Measurements from ENCODE around the gene TNNI2.

Gene TNNI2

DNA sequence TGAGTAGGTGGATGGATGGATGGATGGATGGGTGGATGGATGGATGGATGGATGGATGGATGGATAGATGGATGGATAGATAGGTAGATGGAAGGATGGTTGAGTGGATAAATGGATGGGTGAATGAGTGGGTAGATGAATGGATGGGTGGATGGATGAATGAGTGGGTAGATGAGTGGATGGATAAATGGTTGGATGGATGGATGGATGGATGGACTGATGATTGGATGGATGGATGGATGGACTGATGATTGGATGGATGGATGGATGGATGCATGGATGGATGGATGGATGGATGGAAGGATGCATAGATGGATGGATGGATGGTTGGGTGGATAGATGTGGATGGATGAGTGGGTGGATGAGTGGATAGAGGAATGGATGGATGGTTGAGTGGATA lies 17.2 kb upstream of the TNNI2 start:
- Histone ChIP-seq H3K36me3 (ENCODE audit: insufficient read depth, low read length) (no peaks in the 10 kb centered on the region), H3K79me2 (ENCODE audit: control insufficient read depth, insufficient read depth, low read length, unreplicated experiment) (no peaks in the 10 kb centered on the region), H3K4me3 (ENCODE audit: low read depth, low read length) (no peak overlapping the region), H3K27ac (ENCODE audit: low read depth, low read length) (no peak overlapping the region), H3K27me3 (ENCODE audit: insufficient read depth, low read length) (peaks cover 5% of the 10 kb centered on the region), H2AFZ (ENCODE audit: low read length, unreplicated experiment) (no peak overlapping the region), H3K4me1 (ENCODE audit: control insufficient read depth, insufficient read depth, low read length, unreplicated experiment) (peaks cover 9% of the 10 kb centered on the region)

DNA sequence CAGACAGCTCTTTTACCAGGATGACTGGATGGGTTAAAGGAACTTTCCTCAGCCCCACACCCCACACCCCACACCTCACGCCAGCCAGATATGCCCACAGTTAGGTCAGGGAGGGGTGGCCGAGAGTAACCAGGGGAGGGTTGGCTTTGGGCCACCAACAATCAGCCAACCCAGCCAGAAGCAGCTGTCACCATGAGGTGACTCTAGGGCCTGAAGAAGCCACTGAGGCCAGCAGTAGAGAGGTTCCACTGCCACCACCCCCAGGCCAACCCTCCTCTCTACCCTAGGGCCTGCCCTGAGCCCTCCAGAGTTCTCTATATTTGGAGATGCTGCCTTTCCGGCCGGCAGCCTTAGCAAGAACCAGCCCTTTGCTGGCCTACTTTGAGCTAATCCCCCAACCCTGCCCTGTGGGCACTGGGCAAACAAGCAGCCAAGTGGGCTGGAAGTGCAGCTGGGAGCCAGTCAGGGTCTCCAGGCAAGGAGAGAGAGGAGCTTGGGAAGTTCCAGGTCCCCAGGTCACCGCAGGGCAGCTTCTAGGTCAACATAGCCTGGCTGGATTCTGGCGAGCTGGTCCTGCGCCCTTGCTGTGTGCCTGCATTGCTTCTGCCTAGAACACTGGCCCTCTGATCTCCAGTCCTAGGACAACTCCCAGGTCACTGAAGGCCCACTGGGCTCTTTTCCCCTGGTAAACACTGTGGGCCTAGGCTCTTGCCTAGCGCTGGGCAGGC lies 16.0 kb upstream of the TNNI2 start:
- H3K4me3 ChIP-seq (ENCODE audit: low read depth, low read length) = no peak overlapping the region
- no peaks in the 10 kb centered on the region for H3K36me3 ChIP-seq (ENCODE audit: insufficient read depth, low read length)
- no peak overlapping the region for H3K27ac ChIP-seq (ENCODE audit: low read depth, low read length)
- H3K27me3 ChIP-seq (ENCODE audit: insufficient read depth, low read length) = peaks cover under 1% of the 10 kb centered on the region
- no peaks in the 10 kb centered on the region for H3K79me2 ChIP-seq (ENCODE audit: control insufficient read depth, insufficient read depth, low read length, unreplicated experiment)
- H2AFZ ChIP-seq (ENCODE audit: low read length, unreplicated experiment) = no peak overlapping the region
- H3K4me1 ChIP-seq (ENCODE audit: control insufficient read depth, insufficient read depth, low read length, unreplicated experiment) = peaks cover 22% of the 10 kb centered on the region

GRCh38 chr11:1823376-1824220 lies 15.2 kb upstream of the TNNI2 start:
- no peaks in the 10 kb centered on the region for H3K79me2 ChIP-seq (ENCODE audit: control insufficient read depth, insufficient read depth, low read length, unreplicated experiment)
- H3K36me3 ChIP-seq (ENCODE audit: insufficient read depth, low read length) = no peaks in the 10 kb centered on the region
- H3K4me3 ChIP-seq (ENCODE audit: low read depth, low read length) = no peak overlapping the region
- H2AFZ ChIP-seq (ENCODE audit: low read length, unreplicated experiment) = no peak overlapping the region
- no peaks in the 10 kb centered on the region; the same call in 1 of the 2 replicates for H3K27me3 ChIP-seq (ENCODE audit: insufficient read depth, low read length)
- H3K4me1 ChIP-seq (ENCODE audit: control insufficient read depth, insufficient read depth, low read length, unreplicated experiment) = peaks cover 30% of the 10 kb centered on the region
- H3K27ac ChIP-seq (ENCODE audit: low read depth, low read length) = no peak overlapping the region

GRCh38 chr11:1824221-1825038 lies 14.4 kb upstream of the TNNI2 start:
- Histone ChIP-seq H3K4me1 (ENCODE audit: control insufficient read depth, insufficient read depth, low read length, unreplicated experiment) (peaks cover 38% of the 10 kb centered on the region), H3K4me3 (ENCODE audit: low read depth, low read length) (no peak overlapping the region), H3K27ac (ENCODE audit: low read depth, low read length) (no peak overlapping the region), H3K27me3 (ENCODE audit: insufficient read depth, low read length) (no peaks in the 10 kb centered on the region; the same call in 1 of the 2 replicates), H2AFZ (ENCODE audit: low read length, unreplicated experiment) (no peak overlapping the region), H3K79me2 (ENCODE audit: control insufficient read depth, insufficient read depth, low read length, unreplicated experiment) (no peaks in the 10 kb centered on the region), H3K36me3 (ENCODE audit: insufficient read depth, low read length) (no peaks in the 10 kb centered on the region)

GRCh38 chr11:1825039-1825740 lies 13.6 kb upstream of the TNNI2 start:
- Histone ChIP-seq H3K4me1 (ENCODE audit: control insufficient read depth, insufficient read depth, low read length, unreplicated experiment) (peaks cover 40% of the 10 kb centered on the region), H2AFZ (ENCODE audit: low read length, unreplicated experiment) (no peak overlapping the region), H3K4me3 (ENCODE audit: low read depth, low read length) (no peak overlapping the region), H3K36me3 (ENCODE audit: insufficient read depth, low read length) (no peaks in the 10 kb centered on the region), H3K27me3 (ENCODE audit: insufficient read depth, low read length) (no peaks in the 10 kb centered on the region; the same call in 1 of the 2 replicates), H3K27ac (ENCODE audit: low read depth, low read length) (no peak overlapping the region), H3K79me2 (ENCODE audit: control insufficient read depth, insufficient read depth, low read length, unreplicated experiment) (no peaks in the 10 kb centered on the region)

DNA sequence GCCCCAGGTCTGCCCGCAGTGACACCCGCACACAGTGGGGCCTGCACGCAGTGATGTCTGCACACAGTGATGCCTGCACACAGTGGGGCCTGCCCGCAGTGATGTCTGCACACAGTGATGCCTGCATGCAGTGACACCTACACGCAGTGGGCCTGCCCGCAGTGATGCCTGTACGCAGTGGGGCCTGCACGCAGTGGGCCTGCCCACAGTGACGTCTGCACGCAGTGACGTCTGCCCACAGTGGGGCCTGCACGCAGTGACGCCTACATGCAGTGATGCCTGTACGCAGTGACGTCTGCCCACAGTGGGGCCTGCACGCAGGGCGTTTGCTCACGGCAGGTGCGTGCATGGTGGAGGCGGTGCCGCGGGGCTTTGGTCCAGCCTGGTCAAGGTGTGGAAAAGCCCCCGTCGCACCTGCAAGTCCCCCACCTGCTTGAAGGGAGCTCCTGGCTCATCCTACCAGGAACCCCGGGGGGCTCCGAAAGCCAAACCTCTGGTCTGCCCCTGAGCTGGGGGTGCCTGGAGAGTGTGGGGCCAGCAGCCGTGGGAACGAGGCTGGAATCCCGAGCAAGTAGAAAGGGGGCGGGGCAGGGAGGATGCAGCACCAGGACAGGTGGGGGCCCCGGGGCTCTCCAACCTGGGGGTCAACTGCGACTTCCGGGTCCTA lies 12.9 kb upstream of the TNNI2 start:
- H3K27ac ChIP-seq (ENCODE audit: low read depth, low read length) = peak overlapping the region; percentile 91
- H3K4me1 ChIP-seq (ENCODE audit: control insufficient read depth, insufficient read depth, low read length, unreplicated experiment) = peaks cover 40% of the 10 kb centered on the region
- H2AFZ ChIP-seq (ENCODE audit: low read length, unreplicated experiment) = no peak overlapping the region
- no peaks in the 10 kb centered on the region for H3K36me3 ChIP-seq (ENCODE audit: insufficient read depth, low read length)
- H3K27me3 ChIP-seq (ENCODE audit: insufficient read depth, low read length) = no peaks in the 10 kb centered on the region; the same call in 1 of the 2 replicates
- H3K79me2 ChIP-seq (ENCODE audit: control insufficient read depth, insufficient read depth, low read length, unreplicated experiment) = no peaks in the 10 kb centered on the region
- no peak overlapping the region for H3K4me3 ChIP-seq (ENCODE audit: low read depth, low read length)

DNA sequence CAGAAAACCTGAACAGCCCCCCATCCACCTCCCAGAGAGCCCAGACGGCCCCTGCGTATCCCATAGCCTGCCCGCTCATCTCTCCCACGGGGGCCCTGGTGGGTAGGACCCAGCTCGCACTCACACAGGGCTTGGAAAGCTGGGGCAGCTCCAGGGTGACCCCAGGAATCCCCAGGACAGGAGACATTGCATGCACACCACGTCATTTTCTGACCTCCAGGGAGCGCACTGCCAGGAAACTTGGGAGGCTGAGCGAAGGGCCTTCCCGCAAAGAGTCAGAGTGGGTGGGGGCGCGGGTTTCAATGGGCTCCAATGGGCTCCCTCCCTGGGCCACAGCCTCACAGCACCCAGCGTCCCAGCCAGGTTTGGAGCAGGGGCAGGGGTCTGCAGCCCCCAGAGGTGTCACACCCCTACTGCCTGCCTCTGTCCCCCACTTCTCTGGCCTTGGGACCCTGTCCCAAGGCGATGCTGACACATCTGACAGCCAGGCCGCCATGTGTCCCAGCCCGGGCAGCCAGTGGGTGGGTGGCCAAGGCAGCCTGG lies 12.2 kb upstream of the TNNI2 start:
- Histone ChIP-seq H2AFZ (ENCODE audit: low read length, unreplicated experiment) (no peak overlapping the region), H3K4me1 (ENCODE audit: control insufficient read depth, insufficient read depth, low read length, unreplicated experiment) (peaks cover 40% of the 10 kb centered on the region), H3K36me3 (ENCODE audit: insufficient read depth, low read length) (no peaks in the 10 kb centered on the region), H3K27me3 (ENCODE audit: insufficient read depth, low read length) (no peaks in the 10 kb centered on the region), H3K27ac (ENCODE audit: low read depth, low read length) (peak overlapping the region; percentile 91), H3K4me3 (ENCODE audit: low read depth, low read length) (peak overlapping the region; percentile 53; the same call in 1 of the 2 replicates), H3K79me2 (ENCODE audit: control insufficient read depth, insufficient read depth, low read length, unreplicated experiment) (no peaks in the 10 kb centered on the region)

DNA sequence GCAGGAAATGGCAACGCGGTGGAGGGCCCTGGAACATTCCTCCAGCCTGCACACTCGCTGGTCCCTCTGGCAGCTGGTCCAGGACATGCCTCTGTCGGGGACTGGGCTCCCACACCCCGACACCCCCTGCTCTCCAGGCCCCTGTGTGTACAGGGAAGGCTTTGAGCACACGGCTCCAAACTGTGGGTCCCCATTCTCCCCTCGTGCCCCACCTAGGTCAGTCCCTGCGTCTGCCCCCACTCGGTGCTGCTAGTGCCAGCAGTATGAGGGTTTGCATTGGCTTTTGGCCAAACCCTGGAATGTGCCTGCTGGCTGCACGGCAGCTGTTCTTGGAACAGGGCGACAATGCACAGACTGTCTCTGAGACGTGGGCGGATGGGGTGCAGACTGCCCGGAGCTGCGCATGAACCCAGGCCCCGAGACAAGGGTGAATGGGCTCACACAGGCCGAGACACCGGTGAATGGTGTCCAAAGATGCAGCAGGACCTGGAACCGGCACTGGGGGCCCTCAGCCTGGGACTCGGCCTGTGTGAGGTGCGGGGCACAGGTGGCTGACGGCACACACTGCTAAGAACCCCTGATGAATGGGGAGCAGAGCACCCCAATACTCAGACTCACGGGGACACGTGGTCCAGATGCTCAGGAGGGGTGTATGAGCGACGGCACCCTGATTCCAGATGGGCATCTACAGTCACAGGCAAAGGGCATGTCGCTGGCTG lies 11.5 kb upstream of the TNNI2 start:
- no peaks in the 10 kb centered on the region for H3K36me3 ChIP-seq (ENCODE audit: insufficient read depth, low read length)
- peak overlapping the region; percentile 91 for H3K27ac ChIP-seq (ENCODE audit: low read depth, low read length)
- peak overlapping the region; percentile 53; the same call in 1 of the 2 replicates for H3K4me3 ChIP-seq (ENCODE audit: low read depth, low read length)
- H3K4me1 ChIP-seq (ENCODE audit: control insufficient read depth, insufficient read depth, low read length, unreplicated experiment) = peaks cover 40% of the 10 kb centered on the region
- no peak overlapping the region for H2AFZ ChIP-seq (ENCODE audit: low read length, unreplicated experiment)
- H3K79me2 ChIP-seq (ENCODE audit: control insufficient read depth, insufficient read depth, low read length, unreplicated experiment) = no peaks in the 10 kb centered on the region
- H3K27me3 ChIP-seq (ENCODE audit: insufficient read depth, low read length) = no peaks in the 10 kb centered on the region

GRCh38 chr11:1827931-1828330 lies 10.8 kb upstream of the TNNI2 start:
- Histone ChIP-seq H3K4me1 (ENCODE audit: control insufficient read depth, insufficient read depth, low read length, unreplicated experiment) (peaks cover 40% of the 10 kb centered on the region), H3K27me3 (ENCODE audit: insufficient read depth, low read length) (no peaks in the 10 kb centered on the region), H3K79me2 (ENCODE audit: control insufficient read depth, insufficient read depth, low read length, unreplicated experiment) (no peaks in the 10 kb centered on the region), H3K27ac (ENCODE audit: low read depth, low read length) (peak overlapping the region; percentile 91; the same call in 1 of the 2 replicates), H3K4me3 (ENCODE audit: low read depth, low read length) (peak overlapping the region; percentile 29; the same call in 1 of the 2 replicates), H3K36me3 (ENCODE audit: insufficient read depth, low read length) (no peaks in the 10 kb centered on the region), H2AFZ (ENCODE audit: low read length, unreplicated experiment) (no peak overlapping the region)
